OCI-LY3 (cell line): ENCODE measurements around the gene OBSCN.

Experiments
- H2AFZ ChIP-seq: fragments of 200-600, 300-600 bp; shearing (Covaris generic); 2 replicates; pipeline ENCODE4 v1.6.0; 2014; ENCODE audit warnings: antibody characterized with exemption, low read depth, low read length
- H3K27ac ChIP-seq: fragments of 200-600, 300-600 bp; sonication (generic); 2 replicates; pipeline ENCODE4 v1.5.1; 2014; ENCODE audit warnings: mild to moderate bottlenecking, low read length, moderate library complexity, mixed read lengths
- H3K27me3 ChIP-seq: fragments of 200-600, 300-600 bp; sonication (generic); 2 replicates; pipeline ENCODE4 v1.6.1; 2014; ENCODE audit warnings: low read depth, low read length, mixed read lengths
- H3K36me3 ChIP-seq: fragments of 200-600, 300-600 bp; sonication (generic); replicated peaks from 2 replicates; pipeline ENCODE3; 2014; ENCODE audit warnings: low read depth, low read length, mixed read lengths
- H3K4me1 ChIP-seq: fragments of 300-600, 200-600 bp; sonication (generic); 2 replicates; pipeline ENCODE4 v1.6.1; 2014; ENCODE audit warnings: low read length, mixed read lengths
- H3K4me2 ChIP-seq: fragments of 200-600, 300-600 bp; sonication (generic); 2 replicates; pipeline ENCODE4 v1.6.1; 2014; ENCODE audit warnings: low read length, mixed read lengths
- H3K4me3 ChIP-seq: fragments of 300-600, 200-600 bp; sonication (generic); 2 replicates; pipeline ENCODE4 v1.5.1; 2014; ENCODE audit warnings: antibody characterized with exemption, mild to moderate bottlenecking, low read length, moderate library complexity
- H3K79me2 ChIP-seq: fragments of 300-600, 200-600 bp; shearing (Covaris generic); 2 replicates; pipeline ENCODE4 v1.6.1; 2014; ENCODE audit warnings: mild to moderate bottlenecking, low read length, mixed read lengths
- H3K9ac ChIP-seq: fragments of 300-600, 200-600 bp; shearing (Covaris generic); 2 replicates; pipeline ENCODE4 v1.6.0; 2014; ENCODE audit warnings: mild to moderate bottlenecking, low read length, moderate library complexity
- H3K9me3 ChIP-seq: fragments of 200-600, 300-600 bp; shearing (Covaris generic); 2 replicates; pipeline ENCODE4 v1.6.1; 2014; ENCODE audit warnings: low read length, mixed read lengths; ENCODE audit not compliant: insufficient read depth
- H4K20me1 ChIP-seq: fragments of 200-600, 300-600 bp; sonication (generic); 2 replicates; pipeline ENCODE4 v1.6.1; 2016; ENCODE audit warnings: low read length, mixed read lengths; ENCODE audit not compliant: insufficient read depth
- CTCF ChIP-seq: fragments of 200-600, 300-600 bp; sonication (generic); IDR thresholded peaks from 2 replicates; pipeline ENCODE4 v1.5.1; 2014; ENCODE audit warnings: antibody characterized with exemption, low read length, low read depth
- EZH2phosphoT487 ChIP-seq: fragments of 200-600 bp; shearing (Covaris generic); IDR thresholded peaks from 2 replicates; pipeline ENCODE4 v1.6.1; 2018; ENCODE audit warnings: antibody characterized with exemption, mixed run types, low read depth

The OBSCN gene

GRCh38 chr1:228197555-228198147, 10.2 kb upstream of the OBSCN start:
- no peaks in the 10 kb centered on the region for H3K79me2 ChIP-seq
- no peak overlapping the region for H3K27ac ChIP-seq
- no peak overlapping the region for H3K4me3 ChIP-seq
- H3K9me3 ChIP-seq = peaks cover 17% of the 10 kb centered on the region
- H2AFZ ChIP-seq = no peak overlapping the region
- H3K4me2 ChIP-seq = no peak overlapping the region
- H4K20me1 ChIP-seq = no peaks in the 10 kb centered on the region
- TF ChIP-seq EZH2phosphoT487 (no peak), CTCF (no peak)
- H3K27me3 ChIP-seq = no peaks in the 10 kb centered on the region
- no peak overlapping the region for H3K9ac ChIP-seq
- H3K36me3 ChIP-seq = peaks cover 3% of the 10 kb centered on the region
- no peaks in the 10 kb centered on the region for H3K4me1 ChIP-seq

- Histone ChIP-seq H3K4me1 (no peaks in the 10 kb centered on the region), H3K4me2 (no peak overlapping the region), H3K79me2 (no peaks in the 10 kb centered on the region), H3K36me3 (peaks cover 3% of the 10 kb centered on the region), H3K4me3 (no peak overlapping the region), H4K20me1 (no peaks in the 10 kb centered on the region), H3K27me3 (no peaks in the 10 kb centered on the region), H2AFZ (no peak overlapping the region), H3K9me3 (peaks cover 17% of the 10 kb centered on the region), H3K9ac (no peak overlapping the region), H3K27ac (no peak overlapping the region)
- no peak for TF ChIP-seq CTCF
- no peak for TF ChIP-seq EZH2phosphoT487
Measured at GRCh38 chr1:228198977-228199590, 8.8 kb upstream of the OBSCN start.

GRCh38 chr1:228204958-228205357, 2.9 kb upstream of the OBSCN start:
- H3K9me3 ChIP-seq = peaks cover 1% of the 10 kb centered on the region
- no peaks in the 10 kb centered on the region for H3K27me3 ChIP-seq
- H3K9ac ChIP-seq = no peak overlapping the region
- H3K4me3 ChIP-seq = no peak overlapping the region
- H3K27ac ChIP-seq = no peak overlapping the region
- TF ChIP-seq EZH2phosphoT487 (no peak), CTCF (no peak)
- no peak overlapping the region for H2AFZ ChIP-seq
- no peaks in the 10 kb centered on the region for H3K4me1 ChIP-seq
- H3K36me3 ChIP-seq = no peaks in the 10 kb centered on the region
- H3K79me2 ChIP-seq = no peaks in the 10 kb centered on the region
- H4K20me1 ChIP-seq = no peaks in the 10 kb centered on the region
- H3K4me2 ChIP-seq = no peak overlapping the region

- no peaks in the 10 kb centered on the region for H3K36me3 ChIP-seq
- H3K79me2 ChIP-seq = no peaks in the 10 kb centered on the region
- no peak overlapping the region for H3K27ac ChIP-seq
- H3K4me2 ChIP-seq = no peak overlapping the region
- no peaks in the 10 kb centered on the region for H3K27me3 ChIP-seq
- TF ChIP-seq CTCF (no peak), EZH2phosphoT487 (no peak)
- no peak overlapping the region for H2AFZ ChIP-seq
- H3K4me1 ChIP-seq = no peaks in the 10 kb centered on the region
- no peak overlapping the region for H3K9ac ChIP-seq
- H3K4me3 ChIP-seq = no peak overlapping the region
- no peaks in the 10 kb centered on the region for H4K20me1 ChIP-seq
- H3K9me3 ChIP-seq = no peaks in the 10 kb centered on the region
Measured at GRCh38 chr1:228205526-228206436, 2.1 kb upstream of the OBSCN start.
